Measurements from ENCODE around the gene GLIS2. TPM values are rescaled to one million over a fixed set of nuclear protein-coding genes. Genes with fewer than 3 reads are reported as not detected.
A peak's percentile ranks its signal among the peaks of the same experiment; 100 is the strongest.

Gene GLIS2
- total and polyA plus RNA-seq, 2 of the 4 experiments (the other 2 are of a cell fraction): 0.36 to 8.4 TPM

- no peaks in the 10 kb centered on the region for H3K36me3 ChIP-seq (ENCODE audit: control insufficient read depth, insufficient read depth, low read length)
- H3K23ac ChIP-seq (ENCODE audit: low read depth, low read length): peak overlapping the region; percentile 59; the same call in 1 of the 2 replicates
- H3K9me3 ChIP-seq (ENCODE audit: control insufficient read depth, insufficient read depth, low read length): no peaks in the 10 kb centered on the region
- no TSS peak for BruUV-seq (replicated peaks)
- H2BK20ac ChIP-seq (ENCODE audit: low read depth, low read length): no peak overlapping the region
- peaks cover 6 to 52% of the 10 kb centered on the region in 2 experiments; a peak in 3 of 4 replicates for H3K79me1 ChIP-seq (ENCODE audit: low read depth in 1 of 2, low read length in 2 of 2)
- 0 out of 2 replicates have a peak overlapping the region, but pooled peaks have one; percentile 60 for H2AK5ac ChIP-seq (ENCODE audit: low read depth, low read length)
- peak overlapping the region; percentile 76 for H3K4me2 ChIP-seq (ENCODE audit: low read depth, low read length)
- H4K91ac ChIP-seq (ENCODE audit: insufficient read depth, low read depth, low read length): peak overlapping the region; percentile 61
- H3K27me3 ChIP-seq (ENCODE audit: control insufficient read depth, insufficient read depth, low read length): no peaks in the 10 kb centered on the region
- H3K18ac ChIP-seq (ENCODE audit: low read depth, low read length): no peak overlapping the region
- DNase-seq (no peak), ATAC-seq (ENCODE audit: low read depth) (peak; percentile 5)
- peak overlapping the region; percentile 75 for H3K4ac ChIP-seq (ENCODE audit: low read depth, low read length)
- no peak overlapping the region for H4K5ac ChIP-seq (ENCODE audit: low read depth, low read length)
- no peak overlapping the region for H3K56ac ChIP-seq (ENCODE audit: extremely low read depth, insufficient read depth, low read length)
- H3K4me1 ChIP-seq (ENCODE audit: control insufficient read depth, insufficient read depth, low read length): peaks cover 22% of the 10 kb centered on the region
- no peak overlapping the region for H2BK15ac ChIP-seq (ENCODE audit: low read depth, low read length)
- intact Hi-C loops (cut with micrococcal nuclease) (loop anchor here (5.0 kb wide), 1 partner anchor 44 kb away; the partner anchor contains the start of gene TFAP4), in situ Hi-C loops (cut with MboI; ENCODE audit: low sequenced_read_pairs) (no loop called here), dilution Hi-C loops (cut with HindIII; ENCODE audit: low sequenced_read_pairs, unreplicated experiment) (no loop called here)
- H2AFZ ChIP-seq (replicated peaks; ENCODE audit: low read length, poor library complexity): peak overlapping the region; percentile 85
- H3K9me1 ChIP-seq (ENCODE audit: insufficient read depth, low read length): peaks cover 11% of the 10 kb centered on the region
- peak overlapping the region; percentile 97 for H2AK9ac ChIP-seq (replicated peaks; ENCODE audit: low read depth, low read length, poor library complexity)
- H3K27ac ChIP-seq (ENCODE audit: insufficient read depth, low read length): peak overlapping the region; percentile 55
- CTCF ChIA-PET: interaction anchor here (0.7 kb wide), 1 partner anchor 553 kb away, joined by 4 read pairs; no protein-coding TSS in a partner anchor
- H2BK120ac ChIP-seq (ENCODE audit: low read depth, low read length): 0 out of 2 replicates have a peak overlapping the region, but pooled peaks have one; percentile 46
- H3K4me3 ChIP-seq (ENCODE audit: insufficient read depth, low read depth, low read length): peak overlapping the region; percentile 74
- peak overlapping the region; percentile 45 for H2BK5ac ChIP-seq (ENCODE audit: low read depth, low read length, poor library complexity, severe bottlenecking)
- no CpG with 5 or more reads among the region's 93 CpGs for WGBS, 2 experiments (ENCODE audit: extremely low coverage in 2 of 2, insufficient read length in 1 of 2)
- peaks cover 49% of the 10 kb centered on the region for H4K20me1 ChIP-seq (ENCODE audit: insufficient read depth, low read length)
- POLR2A ChIA-PET (ENCODE audit: unreplicated experiment): interaction anchor here (1.0 to 1.1 kb wide), 2 partner anchors 10 to 26 kb away, joined by 3 read pairs; no protein-coding TSS in a partner anchor
- H4K8ac ChIP-seq (ENCODE audit: low read depth in 2 of 2, low read length in 2 of 2): no peak overlapping the region; a peak in 1 of 4 replicates
- H3K14ac ChIP-seq (replicated peaks; ENCODE audit: low read depth, low read length): peak overlapping the region; percentile 76; the same call in 1 of the 2 replicates
- H3K9ac ChIP-seq (ENCODE audit: low read depth, low read length): peak overlapping the region; percentile 68
- TF ChIP-seq MAZ (IDR thresholded peaks at IDR 0.05; ENCODE audit: borderline replicate concordance, low read depth, low read length) (peak; percentile 58; the same call in 1 of the 2 replicates), ELK1 (IDR thresholded peaks at IDR 0.05; ENCODE audit: borderline replicate concordance, low read depth, low read length) (no peak), BHLHE40 (IDR thresholded peaks at IDR 0.05; ENCODE audit: low read depth, low read length) (no peak), NFE2L2 (IDR thresholded peaks at IDR 0.05; ENCODE audit: low read depth, low read length) (no peak), MXI1 (IDR thresholded peaks at IDR 0.05; ENCODE audit: borderline replicate concordance, low read depth, low read length) (no peak), SMC3 (IDR thresholded peaks at IDR 0.05; ENCODE audit: low read depth, low read length) (no peak), USF2 (IDR thresholded peaks at IDR 0.05; ENCODE audit: low read depth, low read length) (no peak), RAD21 (IDR thresholded peaks at IDR 0.05; ENCODE audit: low read length) (peak; percentile 16; the same call in 1 of the 2 replicates), CTCF (conservative IDR thresholded peaks at IDR 0.05; ENCODE audit: low read depth, low read length) (no peak), CHD1 (IDR thresholded peaks at IDR 0.05; ENCODE audit: low read depth, low read length) (no peak), POLR2A (IDR thresholded peaks at IDR 0.05; ENCODE audit: low read depth, low read length) (no peak), CEBPB (IDR thresholded peaks at IDR 0.05; ENCODE audit: low read depth, low read length) (no peak), RFX5 (IDR thresholded peaks at IDR 0.05; ENCODE audit: low read depth, low read length) (no peak), FOS (IDR thresholded peaks at IDR 0.05; ENCODE audit: low read depth, low read length) (no peak)
These were observed 419 bp downstream of the GLIS2 start for GRCh38 chr16:4316108-4316863.

Data from IMR-90 (cell line).